HG02840 (cell line): Measurements from ENCODE around the gene VTCN1.
"Not testable (repeated sequence)": the region's sequence is repeated elsewhere in the genome, so short reads cannot be mapped to it uniquely, and the experiment has no call there.

Experiments
- ATAC-seq: cut with Tn5 transposase; IDR thresholded peaks from one replicate; pipeline ENCODE4 v1.9.1; 2021; ENCODE audit warnings: mild to moderate bottlenecking, moderate library complexity, moderate number of reproducible peaks; ENCODE audit not compliant: unreplicated experiment, low FRiP score

The VTCN1 gene

DNA sequence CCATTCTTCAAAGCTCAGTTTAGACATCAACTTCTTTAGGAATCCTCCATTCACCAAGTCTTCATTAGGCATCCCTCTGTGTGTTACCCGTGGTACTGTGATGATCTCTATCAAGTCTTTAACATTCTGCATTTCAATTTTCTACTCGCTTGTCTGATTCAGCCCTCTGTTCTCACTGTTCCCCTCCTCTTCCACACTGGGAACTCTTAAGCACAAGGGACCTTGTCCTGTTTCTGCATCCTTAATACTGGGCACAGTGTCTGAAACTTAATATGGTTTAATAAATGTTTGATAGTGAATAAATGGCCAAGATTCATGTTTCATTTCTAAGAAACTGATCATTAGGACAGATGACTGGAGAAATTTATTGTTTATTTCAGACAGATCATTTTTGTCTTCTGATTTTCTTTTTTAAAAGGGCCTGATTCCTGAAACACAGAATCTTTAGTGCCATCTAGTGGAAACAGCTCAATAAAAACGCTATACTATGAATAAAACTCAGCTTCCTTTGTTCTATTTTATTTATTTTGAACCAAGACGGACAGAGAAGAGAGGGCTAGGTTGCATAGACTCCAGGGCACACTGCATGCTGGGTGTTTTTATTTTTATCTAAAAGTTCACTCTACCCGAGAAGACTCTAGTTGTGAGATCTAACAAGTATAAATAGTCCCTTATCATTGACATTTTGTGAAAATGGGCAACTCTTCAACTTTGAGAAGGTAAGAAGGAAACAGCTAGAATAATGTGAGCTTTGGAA, 82.2 kb downstream of the VTCN1 start:
- ATAC-seq = no peak

DNA sequence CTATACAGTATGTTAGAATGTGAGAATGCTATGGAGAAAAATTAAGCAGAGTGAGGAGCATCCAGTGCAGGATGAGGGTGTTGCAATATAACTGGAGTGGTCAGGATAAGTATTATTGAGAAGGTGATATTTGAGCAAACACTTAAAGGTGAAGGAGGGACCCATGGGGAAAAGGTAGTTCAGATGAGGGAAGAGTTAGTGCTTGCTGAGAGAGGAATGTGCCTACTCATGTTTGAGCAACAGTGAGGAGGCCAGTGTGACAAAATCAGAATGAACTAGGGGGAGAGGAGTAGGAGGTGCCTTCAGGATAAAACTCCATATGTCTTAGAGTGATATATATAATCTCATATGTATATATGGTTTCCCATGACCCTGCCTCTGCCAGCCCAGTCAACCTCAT, 82.9 kb downstream of the VTCN1 start:
- ATAC-seq = no peak

DNA sequence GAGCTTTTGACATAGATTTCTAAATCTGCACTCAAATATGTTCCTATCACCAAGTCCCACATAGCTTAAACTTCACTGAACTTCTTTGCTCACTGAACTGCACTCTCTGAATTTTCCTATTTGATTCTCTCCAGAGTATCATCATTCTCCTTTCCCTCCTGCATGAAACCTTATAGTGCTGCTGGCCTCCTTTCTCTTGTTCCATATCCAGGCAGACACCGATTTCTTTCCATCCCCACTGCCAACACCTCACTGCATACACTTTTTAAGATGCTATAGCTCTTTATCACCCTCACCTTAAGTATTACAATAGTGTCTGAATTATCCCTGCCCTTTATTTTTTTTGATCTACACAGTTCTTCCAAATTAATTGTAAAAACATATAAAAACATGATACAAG, 86.1 kb downstream of the VTCN1 start:
- no peak for ATAC-seq

DNA sequence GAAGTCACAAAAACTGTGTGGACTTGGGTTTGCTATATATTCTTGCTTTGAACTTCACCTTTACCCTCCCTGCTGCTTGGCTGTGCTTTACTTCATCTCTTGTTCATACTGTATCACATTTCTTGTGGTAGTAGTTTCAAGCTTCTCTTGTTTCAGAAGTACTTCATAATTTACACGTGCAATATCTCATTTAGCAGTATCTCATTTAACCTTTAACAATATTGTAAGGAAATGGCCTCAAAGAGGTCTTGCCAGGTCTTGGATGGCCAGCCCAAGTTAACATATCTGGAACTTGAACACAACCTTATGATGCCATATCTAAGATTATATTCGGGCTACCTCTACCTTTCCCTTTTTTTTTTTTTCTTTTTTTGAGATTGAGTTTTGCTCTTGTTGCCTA, 87.5 kb downstream of the VTCN1 start:
- ATAC-seq = no peak

DNA sequence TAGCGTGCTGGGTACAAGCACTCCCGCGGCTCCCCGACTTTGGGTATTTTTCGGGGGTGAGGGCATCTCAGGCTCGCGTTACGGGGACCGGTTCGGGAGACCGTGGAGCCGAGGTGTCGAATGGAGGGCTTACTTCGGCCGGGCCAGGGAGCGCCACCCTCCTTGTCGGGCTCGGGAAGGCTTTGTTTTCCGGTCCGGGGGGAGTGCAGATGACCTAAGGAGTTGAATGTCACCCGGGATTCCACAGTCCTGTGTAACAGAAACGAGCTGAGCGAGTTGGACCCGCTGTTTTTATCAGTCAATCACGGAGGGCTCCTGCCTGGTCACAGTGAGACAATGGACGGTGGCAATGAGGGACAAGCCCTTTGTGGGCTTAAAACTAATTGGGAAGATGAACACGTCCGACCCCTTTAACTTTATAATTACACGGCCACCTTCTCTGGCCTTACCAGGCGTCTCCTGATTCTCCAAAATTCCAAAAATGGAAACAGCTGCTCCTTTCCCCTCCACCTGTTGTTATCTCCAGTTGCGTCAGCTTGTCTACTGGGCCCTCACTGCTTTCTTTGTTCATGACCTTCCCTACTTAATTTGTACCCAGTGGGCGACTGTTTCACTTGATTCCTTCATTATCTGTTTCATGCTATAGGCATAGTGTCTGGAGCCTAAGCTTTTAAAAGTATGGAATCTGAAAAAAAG, 88.2 kb downstream of the VTCN1 start:
- ATAC-seq = no peak

DNA sequence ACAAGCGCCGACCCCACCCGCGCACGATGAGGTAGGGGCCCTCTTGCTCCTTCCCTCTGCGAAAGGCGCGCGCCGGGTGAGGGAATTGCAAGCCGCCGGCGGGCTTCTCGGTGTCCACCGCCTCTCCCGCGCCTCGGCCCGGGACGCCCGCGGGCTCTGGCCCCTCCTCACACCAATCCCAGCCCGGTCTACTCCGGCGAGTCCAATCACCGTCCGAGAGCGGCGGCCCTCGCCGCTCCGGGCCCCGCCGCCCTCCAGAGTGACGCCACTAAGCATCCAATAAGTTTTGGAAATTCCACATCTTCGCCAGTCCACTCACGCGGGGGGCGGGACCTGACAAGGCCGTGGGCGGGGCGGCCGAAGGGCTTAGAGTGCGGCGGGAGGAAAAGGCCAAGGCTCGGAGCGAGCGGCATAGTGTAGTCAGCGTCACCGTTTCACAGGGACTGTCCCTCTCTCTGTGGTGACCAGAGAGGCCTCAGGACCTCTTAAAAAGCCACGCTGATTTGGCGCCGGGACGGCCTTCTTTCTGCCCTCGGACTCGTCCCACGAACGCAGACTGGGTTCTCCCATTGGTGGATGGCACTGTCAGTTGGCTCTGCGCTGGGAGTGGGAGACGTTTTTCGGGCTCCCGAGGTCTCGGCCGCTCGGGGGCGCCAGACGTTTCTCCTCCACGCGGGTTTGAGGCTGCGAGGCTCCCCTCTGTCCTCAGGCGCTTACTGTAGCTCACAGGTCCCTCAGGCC, 89.0 kb downstream of the VTCN1 start, which contains the start of gene TRIM45:
Gene TRIM45 (minus strand): TSS at position 161 of the 741 bp plus-strand sequence. CDS start 548 bp downstream, outside the sequence.
- ATAC-seq = peak; percentile 85

DNA sequence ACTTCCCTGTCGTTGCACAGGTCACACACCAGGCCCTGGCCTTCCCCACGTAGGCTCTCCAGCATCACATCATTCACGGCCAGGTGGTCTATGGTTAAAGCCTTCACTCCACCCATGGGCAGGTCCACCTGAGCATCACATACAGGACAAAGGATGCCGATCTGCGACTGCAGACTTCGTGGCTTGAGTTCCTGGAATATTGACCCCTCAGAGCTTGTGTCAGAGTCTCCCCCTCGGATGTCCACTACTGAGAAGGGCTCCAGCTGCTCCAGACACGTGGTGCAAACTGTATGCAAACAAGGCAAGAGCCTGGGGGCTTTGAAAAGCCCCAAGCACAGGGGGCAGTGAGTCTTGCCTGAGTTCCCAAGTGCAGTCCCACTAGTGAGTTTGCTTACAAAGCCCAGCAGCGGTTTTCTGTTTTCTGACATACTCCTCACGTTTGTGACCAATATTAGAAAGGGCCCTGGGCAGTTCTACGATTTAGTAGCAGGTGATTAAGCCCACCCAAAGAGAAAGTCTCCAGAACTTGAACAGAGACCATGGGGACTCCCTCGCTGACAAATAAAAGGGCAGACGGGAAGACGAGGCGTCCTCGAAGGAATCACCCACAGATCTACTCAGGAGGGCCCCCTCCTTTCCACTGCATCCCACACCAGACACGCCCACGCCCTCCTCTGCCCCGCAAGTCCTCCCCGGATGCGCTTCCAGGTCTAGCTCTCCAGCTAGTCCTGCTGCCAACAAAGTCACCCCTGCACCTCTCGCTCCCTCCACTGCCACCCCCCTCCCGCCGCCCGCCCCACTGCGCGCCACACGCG, 89.7 kb downstream of the VTCN1 start:
- ATAC-seq = no peak

DNA sequence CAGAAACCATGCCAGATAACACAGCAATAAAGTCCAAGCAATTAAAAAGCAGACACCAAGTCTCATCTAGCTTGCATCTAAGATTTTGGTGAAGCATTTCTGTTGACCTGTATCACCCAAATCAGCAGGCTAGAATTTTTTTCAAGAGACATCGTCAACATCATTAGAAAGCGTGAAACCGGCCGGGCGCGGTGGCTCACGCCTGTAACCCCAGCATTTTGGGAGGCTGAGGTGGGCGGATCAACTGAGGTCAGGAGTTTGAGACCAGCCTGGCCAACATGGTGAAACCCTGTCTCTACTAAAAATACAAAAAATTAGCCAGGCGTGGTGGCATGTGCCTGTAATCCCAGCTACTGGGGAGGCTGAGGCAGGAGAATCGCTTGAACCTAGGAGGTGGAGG, 91.6 kb downstream of the VTCN1 start:
- not testable (repeated sequence) for ATAC-seq

DNA sequence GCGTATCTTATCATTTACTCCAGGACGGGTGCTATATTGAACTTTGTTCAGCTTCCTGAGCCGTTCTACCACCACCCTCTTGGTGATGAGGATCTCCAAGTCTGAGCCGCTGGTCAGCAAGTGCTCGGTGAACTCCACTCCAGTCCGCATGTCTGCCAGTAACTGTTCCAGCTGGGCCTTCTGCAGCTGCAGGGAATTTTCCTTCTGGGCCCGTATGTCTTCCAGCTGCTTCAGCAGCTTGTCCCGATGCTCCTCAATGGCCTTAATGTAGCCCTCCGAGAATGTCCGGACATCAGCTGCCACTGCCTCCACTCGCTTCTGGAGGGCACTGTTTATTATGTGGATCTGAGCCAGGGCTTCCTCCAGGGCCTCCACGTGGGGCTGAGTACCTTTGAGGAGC, 92.6 kb downstream of the VTCN1 start:
- no peak for ATAC-seq

DNA sequence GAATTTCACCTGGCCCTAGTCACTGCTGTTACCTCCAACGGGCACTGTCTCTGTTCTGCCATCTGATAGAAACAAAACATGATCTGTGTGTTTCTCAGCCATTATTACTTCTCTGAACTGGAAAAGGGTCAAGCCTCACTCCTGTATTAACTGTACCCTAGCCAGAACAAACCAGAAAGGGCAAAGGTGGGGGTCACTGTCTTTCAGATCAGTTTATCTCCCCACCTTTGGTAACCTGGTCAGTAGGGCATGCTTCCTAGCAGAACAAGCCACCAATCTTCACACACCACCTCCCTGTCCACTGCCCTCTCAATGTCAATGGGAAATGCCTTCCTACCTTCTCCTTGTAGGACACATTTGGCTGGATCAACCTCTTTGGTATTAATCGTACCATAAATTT, 93.0 kb downstream of the VTCN1 start:
- no peak for ATAC-seq

DNA sequence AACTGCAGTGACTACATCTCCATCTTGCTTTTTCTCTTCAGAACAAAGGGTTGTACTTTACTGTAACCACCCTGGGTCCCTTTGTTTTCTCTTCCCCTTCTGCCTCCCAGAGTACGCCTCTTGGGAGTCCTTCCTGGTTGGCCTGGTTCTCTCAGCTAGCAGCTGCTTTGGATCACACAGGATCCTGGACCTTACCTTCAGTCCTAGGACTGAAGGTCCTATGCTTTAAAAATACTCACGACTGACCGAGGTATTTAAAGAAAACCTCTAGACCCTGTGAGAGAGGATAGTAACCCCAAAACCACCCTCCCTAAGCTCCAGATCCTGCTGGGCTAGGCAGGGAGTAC, 94.0 kb downstream of the VTCN1 start:
- ATAC-seq = no peak

DNA sequence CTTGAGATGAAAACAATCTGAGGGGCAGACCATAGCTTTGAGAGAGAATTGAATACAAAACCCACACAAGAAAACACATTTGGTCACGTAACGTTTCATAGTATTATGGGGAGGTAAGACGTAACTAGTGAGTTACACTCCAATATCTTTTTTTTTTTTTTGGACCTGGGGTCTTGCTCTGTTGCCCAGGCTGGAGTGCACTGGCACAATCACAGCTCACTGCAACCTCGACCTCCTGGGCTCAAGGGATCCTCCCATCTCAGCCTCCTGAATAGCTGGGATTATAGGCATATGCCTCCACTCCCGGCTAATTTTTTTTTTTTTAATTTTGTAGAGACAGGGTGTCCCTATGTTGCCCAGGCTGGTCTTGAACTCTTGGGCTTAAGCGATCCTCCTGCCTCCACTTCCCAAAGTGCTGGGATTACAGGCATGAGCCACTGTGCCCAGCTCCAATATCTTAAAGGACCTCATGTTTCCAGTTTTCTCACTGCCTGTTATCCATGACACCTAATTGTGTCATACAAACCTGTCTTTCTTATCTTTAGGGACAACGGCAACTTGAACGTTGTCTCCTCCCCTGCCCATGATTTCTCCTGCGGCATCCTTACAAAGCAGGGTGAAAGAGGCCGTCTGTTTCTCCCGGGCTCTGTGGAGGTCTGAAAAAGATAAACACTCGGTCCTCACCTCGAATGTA, 94.5 kb downstream of the VTCN1 start:
- ATAC-seq = no peak

DNA sequence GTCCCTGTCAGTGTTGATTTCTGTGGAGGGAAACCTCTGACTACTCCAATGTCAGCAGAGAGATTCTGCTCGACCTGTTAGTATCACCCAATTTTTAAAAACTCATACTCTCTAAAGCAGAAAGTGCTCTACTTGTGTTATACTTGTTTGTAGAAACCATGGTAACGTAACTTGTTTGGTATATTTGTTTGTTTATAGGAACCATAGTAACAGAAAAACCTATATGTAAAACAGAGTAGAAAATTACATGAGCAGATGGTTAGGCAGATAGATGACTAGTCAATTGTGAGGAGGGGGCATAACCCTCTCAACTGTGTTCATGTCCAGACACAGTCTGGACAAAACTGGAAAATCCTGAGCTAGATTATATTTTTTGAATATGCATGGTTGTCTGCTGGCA, 95.8 kb downstream of the VTCN1 start:
- ATAC-seq = no peak

DNA sequence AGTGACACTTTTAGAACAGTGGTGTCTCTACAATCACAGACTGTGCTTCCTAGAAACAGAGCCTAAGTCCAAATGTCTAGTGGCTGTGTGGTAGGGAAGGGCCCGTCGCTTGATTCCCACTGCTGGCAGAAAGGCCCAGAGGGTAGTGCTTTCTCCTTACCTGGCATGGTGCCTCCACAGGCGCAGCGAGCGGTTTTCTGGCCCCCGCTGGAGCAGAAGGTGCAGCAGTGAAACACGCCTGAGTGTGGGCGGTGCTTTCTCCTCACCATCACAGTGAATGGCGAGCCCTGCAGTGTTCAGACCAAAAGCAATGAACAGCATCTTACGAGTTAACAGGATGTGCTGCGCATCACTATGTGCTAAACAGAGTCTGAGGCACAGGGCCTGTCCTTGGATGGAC, 97.5 kb downstream of the VTCN1 start:
- no peak for ATAC-seq

DNA sequence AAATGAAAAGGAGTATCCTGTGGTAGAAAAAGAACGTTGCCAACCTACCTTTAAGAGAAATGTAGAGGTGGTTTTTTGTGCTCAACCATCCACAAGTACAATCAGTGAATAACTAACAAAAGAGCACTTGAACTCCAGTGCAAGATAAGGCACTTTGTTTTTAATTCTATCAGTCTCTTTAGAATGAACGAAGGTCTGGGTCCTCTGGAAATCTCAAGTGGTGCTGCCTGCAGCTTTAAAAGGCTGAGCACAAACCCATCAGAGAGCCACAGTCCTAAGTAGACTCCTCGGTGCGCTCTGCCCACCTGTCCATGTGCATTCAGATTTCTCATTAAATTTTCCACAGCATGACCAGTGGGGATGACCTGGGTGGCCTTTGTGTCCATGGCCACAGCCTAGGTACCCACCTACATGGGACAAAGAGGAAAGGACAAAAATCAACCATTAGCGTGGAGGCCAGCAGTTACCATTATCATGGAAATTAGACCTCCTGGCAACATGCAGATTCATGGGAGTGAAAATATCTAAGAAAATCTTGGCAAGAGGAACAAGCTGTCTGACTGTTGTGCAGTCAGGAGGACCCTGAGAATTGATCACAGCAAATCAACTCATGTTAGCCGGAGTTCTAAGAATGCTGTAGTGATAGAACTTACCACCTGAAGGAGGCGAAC, 98.5 kb downstream of the VTCN1 start:
- no peak for ATAC-seq

DNA sequence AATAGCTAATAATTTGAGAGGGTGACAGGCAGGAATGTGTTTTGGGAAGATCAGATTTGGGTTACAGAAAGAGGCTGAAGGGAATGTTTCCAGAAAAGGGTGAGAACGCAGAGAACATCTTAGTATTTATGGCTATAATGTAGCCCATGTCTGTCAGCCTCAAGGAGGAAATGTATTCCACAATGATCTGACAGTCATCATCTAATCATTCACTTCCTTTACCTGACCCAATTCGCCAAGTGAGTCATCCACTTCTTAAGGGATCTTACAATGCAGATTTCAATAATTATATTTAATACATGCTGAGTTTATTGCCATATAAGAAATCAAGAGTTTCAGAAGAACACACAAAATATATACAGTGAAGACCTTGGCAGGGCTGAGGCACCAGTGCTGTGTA, 100.0 kb downstream of the VTCN1 start:
- ATAC-seq = no peak

DNA sequence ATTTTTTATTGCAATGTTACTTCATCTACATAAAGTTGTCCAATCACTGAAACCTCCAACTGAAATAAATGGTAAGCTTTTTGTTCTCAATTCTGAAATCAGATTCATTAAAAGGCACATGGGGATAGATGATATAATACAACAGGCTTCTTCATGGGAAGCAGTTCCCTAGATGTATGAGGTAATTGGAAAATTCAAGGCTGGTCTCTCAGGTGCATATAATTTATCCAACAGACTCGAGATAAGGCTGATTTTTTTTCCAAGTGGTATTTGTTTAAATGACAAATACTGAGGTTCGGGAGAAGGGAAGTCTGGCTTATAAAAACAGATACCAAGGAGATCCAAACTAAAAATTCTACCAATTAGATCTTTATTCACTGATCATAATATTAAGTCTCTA, 103.4 kb downstream of the VTCN1 start:
- ATAC-seq = no peak

DNA sequence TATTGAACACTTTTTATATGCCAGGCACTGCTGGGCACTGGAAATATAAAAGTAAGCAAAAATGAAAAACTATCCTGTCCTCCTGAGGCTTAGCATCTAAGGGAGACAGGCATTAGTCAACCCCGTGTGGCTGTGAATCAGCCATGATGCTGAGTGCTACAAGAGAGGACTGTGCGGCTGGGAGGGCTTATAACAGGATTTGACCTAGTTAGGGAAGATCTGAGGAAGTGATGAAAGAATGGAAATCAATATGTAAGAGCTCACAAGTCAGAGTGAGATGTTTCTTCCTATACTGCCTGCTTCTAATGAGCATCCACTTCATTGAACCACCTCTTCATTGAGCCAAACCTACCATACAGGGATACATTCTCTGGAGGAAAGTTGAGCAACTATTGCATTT, 104.2 kb downstream of the VTCN1 start:
- no peak for ATAC-seq

DNA sequence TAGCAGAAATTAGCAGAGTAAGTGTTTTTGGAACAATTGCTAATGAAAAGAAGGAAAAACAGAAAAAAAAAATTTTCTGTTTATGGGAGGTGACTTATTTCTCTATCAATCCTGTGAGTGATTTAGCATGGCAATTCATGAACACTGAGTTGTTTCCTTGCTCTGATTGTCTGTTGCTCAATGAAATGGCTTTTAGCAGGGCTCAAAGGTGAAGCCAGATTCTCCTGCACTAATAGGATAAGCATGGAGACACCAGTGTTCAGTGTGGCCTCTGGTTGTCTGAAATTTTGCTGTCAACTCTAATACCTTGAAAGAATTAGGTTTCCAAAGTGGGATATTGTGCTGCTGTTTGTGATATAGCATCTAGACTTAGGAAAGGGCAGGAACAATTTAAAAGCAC, 105.0 kb downstream of the VTCN1 start:
- ATAC-seq = no peak

DNA sequence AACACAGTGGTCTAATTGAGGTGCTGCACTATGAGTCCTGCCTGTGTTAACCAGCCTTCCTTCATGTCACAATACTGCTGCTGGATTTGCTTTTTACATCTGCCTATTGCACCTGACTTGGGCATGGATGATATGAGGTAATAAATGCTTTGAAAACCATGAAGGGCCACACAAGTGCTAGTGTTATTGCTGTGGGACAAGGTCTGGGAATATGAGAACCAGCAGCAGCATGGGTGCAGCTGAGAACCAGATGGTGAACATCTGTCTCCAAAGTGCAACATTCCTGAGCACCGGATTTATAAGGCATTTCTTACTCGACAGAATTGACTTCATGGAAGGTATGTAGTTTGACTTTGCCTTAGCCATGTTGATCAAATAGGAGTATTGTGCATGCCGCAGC, 105.7 kb downstream of the VTCN1 start:
- no peak for ATAC-seq
